Skin epidermis (tissue), 12 donors: ENCODE data around the gene C3orf20.

Experiments
- H3K27ac ChIP-seq, 21 experiments: fragments of 200-600 bp; sonication (generic) in 11 of 21; one replicate each; pipeline ENCODE4 v1.5.0; 2020; ENCODE audit warnings: mild to moderate bottlenecking in 3 of 21, inconsistent platforms in 2 of 21, moderate library complexity in 2 of 21
- H3K4me3 ChIP-seq, 7 experiments: fragments of 200-600 bp; sonication (generic) in 2 of 7; one replicate each; pipeline ENCODE4 v1.5.0; 2020; ENCODE audit warnings: inconsistent platforms in 2 of 7, mild to moderate bottlenecking in 2 of 7, moderate library complexity in 1 of 7

The C3orf20 gene

GRCh38 chr3:14821151-14821550, 146.2 kb downstream of the C3orf20 start:
- Histone ChIP-seq H3K4me3 (no peak overlapping the region), H3K27ac (no peak overlapping the region)

DNA sequence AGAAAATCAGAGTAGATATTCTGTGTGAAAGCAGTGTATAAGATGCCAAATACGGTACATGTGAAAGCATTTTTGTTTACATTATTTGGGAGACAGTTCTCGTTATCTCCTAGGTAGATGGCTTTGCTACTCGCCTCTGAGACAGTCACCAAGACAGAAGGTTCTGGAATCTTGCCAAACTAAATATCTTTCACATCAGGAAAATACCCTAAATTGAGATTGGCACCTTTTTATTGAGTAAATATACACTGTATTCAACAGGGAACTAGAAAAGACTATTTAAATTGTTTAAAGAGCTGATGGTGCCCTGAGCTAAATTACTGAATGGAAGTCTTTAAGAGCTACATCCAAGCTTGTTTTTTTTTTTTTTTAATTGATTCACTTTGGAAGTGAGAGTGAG, 147.2 kb downstream of the C3orf20 start:
- no peak overlapping the region for H3K27ac ChIP-seq
- no peak overlapping the region for H3K4me3 ChIP-seq
